GF-D8 (cell line): ENCODE results near the gene ELMO1.
"Not testable (repeated sequence)": the region's sequence is repeated elsewhere in the genome, so short reads cannot be mapped to it uniquely, and the experiment has no call there.

ENCODE experiments used
- DNase-seq: peaks from one replicate; lab custom pipeline; 2025; lab: John Stamatoyannopoulos, UW

The ELMO1 gene

DNA sequence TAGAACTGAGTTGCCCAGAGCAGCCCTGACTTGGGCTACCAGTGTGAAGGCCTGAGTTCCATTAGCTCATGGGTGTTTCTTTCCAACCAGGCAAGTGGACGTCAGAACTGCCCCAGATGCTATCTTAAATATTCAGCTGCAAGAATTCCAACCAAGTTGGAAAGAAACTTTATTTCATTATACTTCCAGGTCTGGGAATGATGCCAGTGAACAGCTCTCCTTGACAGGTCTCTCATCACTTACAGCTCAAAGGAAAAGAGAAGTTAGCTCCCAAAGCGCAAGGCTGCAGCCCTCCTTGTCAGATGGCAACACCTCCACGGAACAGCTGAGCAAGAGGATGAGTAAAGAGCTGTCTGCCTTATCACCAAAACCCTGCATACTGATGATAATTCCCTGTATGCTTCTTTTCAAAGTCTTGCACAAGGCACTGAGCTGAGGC is 468.8 kb downstream of the ELMO1 start:
- no peak for DNase-seq

DNA sequence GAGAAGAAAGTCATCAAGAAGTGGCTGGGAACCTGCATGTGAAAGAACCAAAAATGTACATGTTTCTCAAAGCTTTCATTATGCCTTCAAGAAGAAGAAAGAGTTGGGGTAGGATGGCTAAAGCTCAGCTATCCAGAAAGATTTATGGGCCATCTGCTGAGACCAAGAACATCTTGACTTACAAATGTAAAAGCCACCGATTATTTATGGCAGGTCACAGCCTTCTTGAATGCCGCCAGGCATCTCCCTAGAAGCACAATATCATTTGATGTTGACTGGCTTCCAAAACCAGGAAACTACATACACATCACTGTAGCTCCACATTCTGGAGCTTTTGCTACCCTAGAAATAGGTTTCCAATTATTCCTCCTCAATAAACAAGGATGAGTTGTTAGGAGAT is 470.2 kb downstream of the ELMO1 start:
- no peak for DNase-seq

GRCh38 chr7:36977878-36978277 is 470.8 kb downstream of the ELMO1 start:
- DNase-seq = no peak

DNA sequence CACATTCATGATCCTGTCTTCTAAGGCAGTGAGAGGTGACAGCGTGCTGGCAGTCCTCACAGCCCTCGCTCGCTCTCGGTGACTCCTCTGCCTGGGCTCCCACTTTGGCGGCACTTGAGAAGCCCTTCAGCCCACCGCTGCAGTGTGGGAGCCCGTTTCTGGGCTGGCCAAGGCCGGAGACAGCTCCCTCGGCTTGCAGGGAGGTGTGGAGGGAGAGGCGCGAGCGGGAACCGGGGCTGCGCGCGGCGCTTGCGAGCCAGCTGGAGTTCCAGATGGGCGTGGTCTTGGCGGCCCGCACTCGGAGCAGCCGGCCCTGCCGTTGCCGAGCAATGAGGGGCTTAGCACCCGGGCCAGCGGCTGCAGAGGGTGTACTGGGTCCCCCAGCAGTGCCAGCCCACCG is 475.1 kb downstream of the ELMO1 start:
- DNase-seq = not testable (repeated sequence)

DNA sequence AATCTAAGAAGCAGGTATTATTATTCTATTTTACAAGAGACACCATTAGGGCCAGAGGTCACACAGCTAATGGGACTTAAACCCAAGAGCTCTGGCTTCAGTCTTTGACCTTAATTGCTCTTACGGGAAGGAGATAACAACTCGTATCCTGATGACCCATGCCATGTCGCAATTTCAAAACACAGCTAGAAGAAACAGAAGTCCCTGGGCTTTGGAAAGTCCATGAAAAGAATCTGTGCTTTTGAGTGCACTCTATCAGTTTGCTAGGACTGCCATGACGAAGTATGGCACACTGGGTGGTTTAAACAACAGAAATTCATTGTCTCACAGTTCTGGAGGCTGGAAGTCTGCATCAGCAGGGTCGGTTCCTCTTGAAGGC is 476.5 kb downstream of the ELMO1 start:
- DNase-seq = no peak

DNA sequence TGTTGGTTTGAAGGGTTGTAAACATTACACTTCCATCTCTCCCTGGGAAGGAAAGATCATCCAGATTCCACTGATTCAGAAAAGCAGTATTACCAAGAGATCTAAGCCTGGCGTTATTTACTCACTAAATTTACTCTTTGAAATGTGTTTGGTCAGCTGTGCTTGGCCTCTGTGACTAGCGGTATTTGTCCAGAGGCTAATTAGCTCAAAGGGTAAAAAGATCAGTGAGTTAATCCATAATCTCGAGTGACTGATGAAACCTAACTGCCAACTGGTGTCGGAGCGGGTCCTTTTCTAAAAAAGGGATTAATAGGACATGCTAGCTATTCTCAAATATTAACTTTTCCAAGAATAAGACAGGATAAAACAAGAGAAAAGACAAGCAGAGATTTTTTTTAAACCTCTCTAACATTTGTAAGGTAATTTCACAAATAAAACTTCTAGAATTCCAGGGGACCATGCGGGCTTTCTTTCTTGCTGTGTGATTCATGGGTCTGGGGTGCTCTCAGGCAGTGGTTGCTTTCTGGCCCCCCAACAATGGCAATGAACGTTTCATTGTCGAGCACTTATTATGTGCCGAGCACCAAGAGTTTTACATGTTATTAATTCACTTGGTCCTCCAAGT is 477.0 kb downstream of the ELMO1 start:
- DNase-seq = no peak

DNA sequence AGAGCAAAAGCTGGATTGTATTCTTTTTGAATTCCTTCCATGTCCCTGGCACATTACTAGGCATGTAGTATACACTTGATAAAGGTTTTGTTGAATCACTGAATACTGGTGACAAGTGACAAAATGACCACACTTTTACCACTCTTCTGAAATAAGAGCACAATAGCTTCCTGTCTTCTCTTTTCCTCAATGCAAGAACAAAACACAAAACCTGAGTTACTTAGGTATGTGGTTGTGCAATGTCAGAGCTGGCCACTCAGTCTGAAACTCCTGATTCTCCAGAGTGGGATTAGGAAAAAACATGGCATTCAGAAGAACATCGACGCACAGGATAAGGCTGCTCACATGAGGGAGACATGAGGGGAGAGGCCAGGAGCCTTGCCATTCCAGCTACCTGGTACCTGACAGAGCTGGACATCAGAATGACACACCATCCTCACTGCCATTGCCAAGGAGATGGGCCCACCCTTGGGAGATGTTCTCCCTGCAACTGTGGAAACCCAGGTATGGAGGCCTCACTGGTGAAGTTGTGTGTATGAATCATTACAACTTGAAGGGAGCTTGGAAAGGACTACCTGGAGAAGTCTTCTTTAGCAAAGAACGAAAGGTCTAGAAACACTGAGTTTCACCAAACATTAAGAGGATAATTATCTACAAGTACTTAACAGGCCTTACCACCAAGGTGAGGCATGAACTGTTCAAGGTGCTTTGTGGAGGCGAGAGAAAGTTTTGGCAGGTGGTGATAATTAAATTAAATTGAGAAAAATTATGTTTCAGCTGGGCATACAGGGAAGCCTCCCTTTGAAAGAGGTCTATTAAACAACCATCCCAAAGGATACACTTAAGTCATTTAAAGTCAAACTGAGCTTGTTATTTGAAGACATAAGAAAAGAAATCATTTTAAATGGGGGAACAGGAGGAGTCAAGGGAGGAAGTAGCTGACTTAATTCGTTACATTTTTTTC is 477.8 kb downstream of the ELMO1 start:
- no peak for DNase-seq

GRCh38 chr7:36969376-36969775 is 479.3 kb downstream of the ELMO1 start:
- DNase-seq = peak; percentile 89

- DNase-seq = no peak
These were observed 481.3 kb downstream of the ELMO1 start for GRCh38 chr7:36967387-36967786.

GRCh38 chr7:36966636-36967035 is 482.0 kb downstream of the ELMO1 start:
- DNase-seq = no peak

DNA sequence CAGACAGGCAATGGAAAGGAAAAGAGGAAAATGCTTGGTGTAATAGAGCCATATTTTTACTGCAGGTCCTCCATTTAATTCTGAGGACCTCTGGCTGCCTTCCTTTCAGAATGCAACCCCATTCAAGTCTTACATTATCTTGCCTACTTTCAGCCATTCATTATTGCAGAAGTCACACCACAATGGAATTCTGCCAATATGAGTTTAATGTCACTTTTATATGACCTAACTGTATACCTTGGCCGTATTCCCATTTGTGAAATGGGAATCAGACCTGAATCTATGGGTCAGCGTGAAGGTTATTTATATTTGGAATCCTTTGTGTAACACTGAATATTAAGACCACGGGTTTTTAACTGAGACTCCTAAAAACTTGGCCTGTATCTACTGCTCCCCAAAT is 482.6 kb downstream of the ELMO1 start:
- no peak for DNase-seq

- DNase-seq = no peak
These were observed 483.0 kb downstream of the ELMO1 start for GRCh38 chr7:36965625-36966024.

DNA sequence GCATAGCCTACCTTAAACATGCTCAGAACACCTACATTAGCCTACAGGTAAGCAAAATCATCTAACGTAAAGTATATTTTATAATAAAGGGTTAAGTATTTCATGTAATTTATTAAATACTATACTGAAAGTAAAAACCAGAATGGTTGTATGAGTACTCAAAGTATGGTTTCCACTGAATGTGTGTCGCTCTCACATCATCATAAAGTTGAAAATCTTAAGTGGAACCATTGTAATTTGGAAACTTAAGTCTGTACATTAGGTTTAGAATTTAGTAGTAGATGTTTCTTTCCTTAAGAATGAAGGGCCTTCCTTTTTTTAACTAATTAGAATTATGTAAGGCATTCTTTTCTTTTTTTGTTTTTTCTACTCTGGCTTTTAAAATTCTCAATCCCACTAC is 484.4 kb downstream of the ELMO1 start:
- no peak for DNase-seq

DNA sequence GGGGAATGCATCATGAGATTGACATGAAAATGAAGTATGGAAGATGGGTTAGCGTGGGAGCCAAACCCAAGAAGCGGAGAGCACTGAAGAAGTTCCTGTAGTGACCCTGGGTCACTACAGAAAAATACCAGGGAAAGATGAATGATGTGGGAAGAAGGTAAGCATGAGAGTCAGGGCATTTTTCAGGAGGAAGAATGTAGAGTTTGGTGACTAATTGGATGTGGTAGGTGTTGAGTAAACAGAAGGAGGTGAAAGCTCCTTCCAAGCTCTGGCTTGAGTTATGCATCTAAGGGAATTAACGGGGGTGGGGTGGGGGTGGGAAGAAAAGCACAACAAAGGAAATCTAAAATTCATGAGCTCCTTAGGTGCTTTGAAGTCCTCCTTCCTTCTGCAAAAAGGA is 486.3 kb downstream of the ELMO1 start:
- DNase-seq = no peak

DNA sequence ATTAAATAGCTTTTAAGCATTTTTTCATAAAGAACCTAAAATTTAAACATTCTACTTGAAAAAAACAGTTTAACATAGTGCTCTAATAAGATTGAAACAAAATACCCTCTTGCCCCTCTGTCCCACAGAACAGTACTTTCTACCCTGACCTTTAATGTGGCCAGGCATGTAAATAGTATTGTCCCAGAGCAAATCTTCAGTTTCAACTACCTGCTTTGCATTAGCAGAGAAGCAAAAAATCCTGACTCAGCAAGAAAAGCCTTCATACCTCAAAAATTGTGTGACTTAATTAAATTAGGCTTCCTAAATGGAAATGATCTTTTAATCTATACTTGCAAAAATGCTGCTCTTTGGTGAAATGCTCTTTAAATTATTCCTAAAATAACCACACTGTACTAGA is 487.0 kb downstream of the ELMO1 start:
- DNase-seq = no peak

GRCh38 chr7:36961097-36961496 is 487.6 kb downstream of the ELMO1 start:
- no peak for DNase-seq

- DNase-seq = no peak
These were observed 488.6 kb downstream of the ELMO1 start for GRCh38 chr7:36960105-36960504.

DNA sequence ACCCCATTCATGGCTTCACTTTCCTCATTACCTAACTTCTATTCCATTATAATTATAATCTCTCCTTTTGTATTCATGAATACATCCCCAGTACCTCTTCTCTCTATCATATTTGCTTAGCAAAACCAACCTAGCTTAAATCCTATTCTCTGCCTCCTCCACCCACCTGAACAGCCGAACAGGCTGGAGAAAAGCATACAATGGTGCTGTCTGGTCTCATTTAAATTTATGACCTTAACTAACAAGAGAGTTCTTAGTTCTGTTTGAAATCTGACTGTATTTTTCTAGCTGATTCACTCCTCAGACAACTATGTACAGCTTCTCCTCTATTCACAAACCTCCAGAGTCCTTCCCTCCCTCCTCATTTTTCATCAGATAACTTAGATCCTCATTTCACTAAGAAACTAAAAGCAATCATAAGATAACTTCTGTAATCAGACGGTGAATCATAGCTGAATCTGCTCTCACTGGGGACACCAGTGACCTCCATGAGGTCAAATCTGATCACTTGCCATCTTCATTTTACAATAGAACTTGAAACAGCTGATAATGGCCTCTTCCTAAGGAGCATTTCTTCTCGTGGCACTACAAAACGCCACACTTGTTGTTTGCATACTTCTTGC is 490.4 kb downstream of the ELMO1 start:
- no peak for DNase-seq

DNA sequence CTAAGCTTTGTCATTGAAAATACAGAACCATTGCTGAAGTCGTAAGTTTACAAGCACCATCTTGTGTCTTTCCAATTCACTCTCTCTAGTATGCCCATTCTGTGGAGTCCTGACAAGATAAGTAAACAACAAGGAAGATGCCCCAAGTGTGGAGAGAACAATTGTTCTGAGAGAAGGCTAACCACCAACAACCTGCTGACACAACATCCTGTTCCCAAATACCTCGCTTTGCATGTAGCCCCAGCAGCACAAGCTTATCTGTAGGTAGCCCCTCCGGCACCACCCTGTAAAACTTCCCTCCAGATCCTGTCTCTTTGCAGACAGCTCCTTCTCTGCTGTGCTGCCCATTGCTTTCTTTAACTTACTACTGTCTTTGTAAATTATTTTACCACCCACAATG is 491.0 kb downstream of the ELMO1 start:
- no peak for DNase-seq

GRCh38 chr7:36956814-36957213 is 491.9 kb downstream of the ELMO1 start:
- DNase-seq = no peak

DNA sequence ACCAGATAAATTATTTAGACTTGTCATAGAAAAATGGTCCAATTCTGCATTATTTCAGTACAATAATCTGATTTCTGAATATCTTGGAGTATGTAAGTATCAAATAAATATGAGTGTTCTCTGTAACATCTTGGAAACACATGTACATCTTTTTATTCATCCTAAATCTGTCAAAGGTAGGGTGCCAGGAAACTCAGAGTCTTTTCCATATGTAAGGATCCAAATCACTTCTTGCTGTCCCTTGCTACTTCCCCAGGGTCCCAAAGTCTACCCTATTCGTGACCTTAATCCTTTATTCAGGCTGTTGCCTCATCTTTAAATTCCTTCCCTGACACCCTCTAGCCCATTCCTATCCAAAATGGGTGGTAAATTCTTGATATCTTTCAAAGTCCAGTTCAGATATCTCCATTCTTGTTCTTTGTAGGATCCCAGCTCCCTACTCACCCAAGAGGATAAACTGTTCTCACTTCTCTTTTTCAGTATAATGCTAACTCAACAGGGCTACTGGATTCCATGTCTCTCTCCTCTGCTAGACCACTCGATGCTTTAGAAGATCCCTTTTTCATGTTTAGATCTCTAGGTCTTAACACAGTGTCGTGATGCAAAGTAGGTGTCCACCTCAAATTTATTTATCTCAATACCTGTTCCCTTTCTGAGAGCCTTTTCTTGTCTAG is 493.1 kb downstream of the ELMO1 start:
- no peak for DNase-seq

DNA sequence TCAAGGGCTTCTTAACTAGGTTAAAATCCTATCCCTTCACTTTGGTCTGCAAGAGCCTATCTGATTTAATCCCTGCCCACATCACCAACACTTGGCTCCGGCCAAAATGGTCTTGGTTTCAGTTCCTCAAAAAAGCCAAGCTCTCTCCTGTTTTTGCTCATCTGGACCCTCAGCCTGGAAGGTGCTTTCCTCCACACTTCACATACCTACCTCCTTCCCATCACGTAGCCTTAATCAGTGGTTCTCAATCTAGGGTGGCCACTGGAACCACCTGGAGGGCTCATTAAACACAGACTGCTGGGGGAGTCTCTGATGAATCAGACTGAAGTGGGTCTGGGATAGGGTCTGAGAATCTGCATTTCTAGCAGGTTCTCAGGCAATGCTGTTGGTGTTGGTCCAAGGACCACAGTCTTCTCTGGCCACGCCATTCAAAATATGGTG is 497.4 kb downstream of the ELMO1 start:
- no peak for DNase-seq
